K562 (cell line): Measurements from ENCODE around the gene EPN2. TPM values are rescaled to one million over a fixed set of nuclear protein-coding genes. Genes with fewer than 3 reads are reported as not detected.

Experiments used
- ARID3B ChIP-seq: fragments of 250-450 bp; sonication (Bioruptor Pico); IDR thresholded peaks from 2 replicates; pipeline ENCODE4 v1.4.0; 2020; ENCODE audit warnings: borderline replicate concordance
- BRF1 ChIP-seq: IDR thresholded peaks from 3 replicates; pipeline ENCODE4 v1.6.1; 2011; ENCODE audit warnings: borderline replicate concordance, mild to moderate bottlenecking; ENCODE audit not compliant: insufficient read length; ENCODE audit errors: extremely low read depth
- CBFA2T3 ChIP-seq: fragments of 450-650 bp; IDR thresholded peaks from 2 replicates; pipeline ENCODE4 v1.6.1; 2017
- CTCF ChIP-seq, 3 experiments: IDR thresholded peaks in 2 of 3; conservative IDR thresholded peaks in 1 of 3; 2 replicates each; pipeline ENCODE4 v1.5.1; 2011 to 2012; ENCODE audit warnings: low read length in 3 of 3, mild to moderate bottlenecking in 3 of 3, control low read depth in 2 of 3, improper control_type of control experiment in 1 of 3, inconsistent platforms in 1 of 3, low read depth in 1 of 3, mixed read lengths in 1 of 3, moderate library complexity in 1 of 3; ENCODE audit not compliant: insufficient read depth in 2 of 3
- EP300 ChIP-seq: IDR thresholded peaks from 2 replicates; pipeline ENCODE4 v1.6.1; 2012; ENCODE audit warnings: low read length, improper control_type of control experiment
- FOXA1 ChIP-seq: fragments of 450-650 bp; IDR thresholded peaks from 2 replicates; pipeline ENCODE4 v1.6.1; 2016; ENCODE audit warnings: mild to moderate bottlenecking, borderline replicate concordance
- FOXO4 ChIP-seq: fragments of 450-650 bp; formaldehyde crosslinking; IDR thresholded peaks from 2 replicates; pipeline ENCODE4 v1.4.0; 2020; ENCODE audit warnings: mild to moderate bottlenecking, moderate library complexity
- GTF2B ChIP-seq: IDR thresholded peaks from 2 replicates; pipeline ENCODE4 v1.6.1; 2011; ENCODE audit not compliant: insufficient read length; ENCODE audit errors: extremely low read depth
- HNRNPUL1 ChIP-seq: fragments of 200-400 bp; formaldehyde crosslinking; IDR thresholded peaks from 2 replicates; pipeline ENCODE4 v1.6.1; 2017; ENCODE audit warnings: low read length
- HOMEZ ChIP-seq: fragments of 250-450 bp; sonication (Bioruptor Pico); IDR thresholded peaks from 2 replicates; pipeline ENCODE4 v1.4.0; 2020; ENCODE audit warnings: mild to moderate bottlenecking, moderate library complexity
- HSF4 ChIP-seq: fragments of 250-450 bp; sonication (Bioruptor Pico); IDR thresholded peaks from 2 replicates; pipeline ENCODE4 v2.1.2; 2022; ENCODE audit warnings: mild to moderate bottlenecking, moderate library complexity, borderline replicate concordance
- MEIS2 ChIP-seq: fragments of 450-650 bp; IDR thresholded peaks from 2 replicates; pipeline ENCODE4 v1.6.1; 2014; ENCODE audit warnings: mild to moderate bottlenecking; ENCODE audit not compliant: partially characterized antibody
- RB1 ChIP-seq: fragments of 450-650 bp; IDR thresholded peaks from 2 replicates; pipeline ENCODE4 v1.6.1; 2017; ENCODE audit warnings: low read depth, mild to moderate bottlenecking
- SIN3A ChIP-seq, 2 experiments: fragments of 150-350 bp in 1 of 2; IDR thresholded peaks; 2 replicates each; pipeline ENCODE4 v1.6.1; 2011 to 2016; ENCODE audit warnings: borderline replicate concordance in 2 of 2, low read depth in 2 of 2, low read length in 2 of 2, mild to moderate bottlenecking in 2 of 2, moderate library complexity in 2 of 2; ENCODE audit not compliant: control insufficient read depth in 1 of 2
- STAT5A ChIP-seq: IDR thresholded peaks from 2 replicates; pipeline ENCODE4 v1.6.1; 2012; ENCODE audit warnings: low read length, inconsistent platforms, borderline replicate concordance
- ZNF41 ChIP-seq: fragments of 250-450 bp; sonication (Bioruptor Pico); conservative IDR thresholded peaks from 2 replicates; pipeline ENCODE4 v1.4.0; 2020; ENCODE audit warnings: mild to moderate bottlenecking
- ZNF511 ChIP-seq: sonication (generic); formaldehyde crosslinking; IDR thresholded peaks from 2 replicates; pipeline ENCODE4 v1.8.0; 2022; ENCODE audit warnings: mild to moderate bottlenecking, missing genetic modification reagents
- ZNF668 ChIP-seq: fragments of 250-450 bp; sonication (Bioruptor Pico); IDR thresholded peaks from 2 replicates; pipeline ENCODE4 v1.8.0; 2022; ENCODE audit warnings: mild to moderate bottlenecking, inconsistent platforms
- ZNF766 ChIP-seq: fragments of 200-800 bp; sonication (Bioruptor generic); conservative IDR thresholded peaks from 2 replicates; pipeline ENCODE4 v1.6.1; 2016; ENCODE audit warnings: missing genetic modification characterization, missing compliant biosample characterization
- polyA plus RNA-seq, 8 experiments: library from polyadenylated mRNA; depleted of rRNA in 4 of 8; stranded (reverse) in 5 of 8; unstranded in 3 of 8; fragments of >200 nt; fragmentation: Nextera tagmentation in 2 of 8; fragmentation: Illumina TruSeq in 1 of 8; extraction: Ambion mirVana in 2 of 8; extraction: Trizol in 1 of 8; gene quantifications; 2 replicates each; pipeline versions ENCODE4 v1.2.1 to v1.2.3, GENCODE V29; 2011 to 2014; ENCODE audit warnings: inconsistent platforms in 1 of 8, missing spikeins in 1 of 8
- total RNA-seq, 7 experiments: library from RNA; depleted of rRNA in 6 of 7; stranded (reverse); fragments of >200 nt in 6 of 7; fragmentation: Illumina TruSeq in 2 of 7; extraction: Trizol in 2 of 7; gene quantifications; 2 replicates each; pipeline versions ENCODE4 v1.2.1 to v1.2.3, GENCODE V29; 2011 to 2021; ENCODE audit warnings: low replicate concordance in 1 of 7

Gene EPN2
- total and polyA plus RNA-seq, 9 of the 15 experiments (the other 6 are each of a cell fraction or from before 2014, with no cell fraction given): 1.0 to 12.9 (median 8.9) TPM

- TF ChIP-seq FOXO4 (CRISPR knock-in tag) (no peak), HSF4 (CRISPR knock-in tag) (no peak), MEIS2 (peak; percentile 77), RB1 (no peak), ZNF766 (CRISPR knock-in tag) (no peak), STAT5A (peak; percentile 37; the same call in 1 of the 2 replicates), SIN3A (IDR thresholded peaks at IDR 0.05; ENCODE audit: borderline replicate concordance in 2 of 2, control insufficient read depth in 1 of 2, low read depth in 2 of 2, low read length in 2 of 2) (no peak), ZNF668 (CRISPR knock-in tag) (no peak), ZNF41 (CRISPR knock-in tag) (no peak), FOXA1 (no peak), HOMEZ (no peak), GTF2B (no peak), CBFA2T3 (peak; percentile 94), ZNF511 (CRISPR knock-in tag) (no peak), ARID3B (CRISPR knock-in tag) (no peak), CTCF (IDR thresholded peaks at IDR 0.05 in 2 of 3, conservative IDR thresholded peaks at IDR 0.05 in 1 of 3; ENCODE audit: insufficient read depth in 2 of 3, low read depth in 1 of 3, low read length in 3 of 3) (peak in 1 of 3 experiments; percentile 18; a peak in 2 of 6 replicates), EP300 (peak; percentile 58; the same call in 1 of the 2 replicates), HNRNPUL1 (no peak), BRF1 (no peak)
Measured at GRCh38 chr17:19270704-19271611, 33.8 kb downstream of the EPN2 start (continued).
